Sigmoid colon (tissue), 7 donors: Measurements from ENCODE around the gene OLFM3. TPM values are rescaled to one million over a fixed set of nuclear protein-coding genes. Genes with fewer than 3 reads are reported as not detected.

Experiments
- DNase-seq: peaks from one replicate; pipeline ENCODE4 v3.0.0-alpha.2; 2019
- H3K27ac ChIP-seq, 4 donors: fragments of 200-600 bp; sonication (generic); one replicate each; pipeline ENCODE4 v1.5.1; 2016 to 2019; ENCODE audit warnings: mild to moderate bottlenecking in 1 of 4
- H3K27me3 ChIP-seq, 3 donors: fragments of 200-600 bp; sonication (generic); one replicate each; pipeline ENCODE4 v1.5.1; 2019; ENCODE audit warnings: mild to moderate bottlenecking in 1 of 3
- H3K36me3 ChIP-seq, 4 donors: fragments of 200-600 bp; sonication (generic); one replicate each; pipeline ENCODE4 v1.5.1; 2016 to 2019
- H3K4me1 ChIP-seq, 4 donors: fragments of 200-600 bp; sonication (generic); one replicate each; pipeline ENCODE4 v1.5.1; 2017 to 2019
- H3K4me3 ChIP-seq, 4 donors: fragments of 200-600 bp; sonication (generic); one replicate each; pipeline ENCODE4 v1.5.1; 2017 to 2019; ENCODE audit warnings: mild to moderate bottlenecking in 2 of 4, moderate library complexity in 1 of 4
- H3K9me3 ChIP-seq, 4 donors: fragments of 200-600 bp in 3 of 4; sonication (generic) in 3 of 4; one replicate each; pipeline versions ENCODE4 v1.5.1 to v1.6.1; 2013 to 2019
- CTCF ChIP-seq, 4 experiments: fragments of 450-650 bp in 3 of 4; fragments of 200-600 bp in 1 of 4; IDR thresholded peaks; one replicate each; pipeline ENCODE4 v1.5.1; 2016 to 2019; ENCODE audit warnings: antibody characterized with exemption in 4 of 4, mild to moderate bottlenecking in 3 of 4, moderate library complexity in 2 of 4
- EP300 ChIP-seq, 4 donors: sonication (generic); formaldehyde crosslinking; IDR thresholded peaks; one replicate each; pipeline ENCODE4 v1.6.1; 2017; ENCODE audit warnings: antibody characterized with exemption in 4 of 4
- POLR2A ChIP-seq, 2 donors: fragments of 450-650 bp; IDR thresholded peaks; one replicate each; pipeline ENCODE4 v1.6.1; 2016; ENCODE audit warnings: antibody characterized with exemption in 2 of 2, mild to moderate bottlenecking in 2 of 2, moderate library complexity in 2 of 2
- POLR2AphosphoS5 ChIP-seq, 4 donors: sonication (generic); formaldehyde crosslinking; IDR thresholded peaks; one replicate each; pipeline ENCODE4 v1.6.1; 2017; ENCODE audit warnings: antibody characterized with exemption in 4 of 4
- WGBS, 2 donors: extraction: QIAGEN DNeasy Blood & Tissue Kit; methylation state at CpG; one replicate each; pipeline ENCODE4 v1.1.7; 2013; 5-methylcytosine and 5-hydroxymethylcytosine counted together
- intact Hi-C: fragments of 100-400 bp; cut with DNase I; formaldehyde crosslinking; loops from one replicate; pipeline ENCODE4 v1.15.1; 2023
- polyA plus RNA-seq, 3 donors: library from polyadenylated mRNA; stranded (reverse); fragments of 200-250 nt; gene quantifications; one replicate each; pipeline ENCODE4 v1.2.3, GENCODE V29; 2013
- total RNA-seq, 4 donors: library from RNA; depleted of rRNA; stranded (reverse); fragments of >200 nt; gene quantifications; one replicate each; pipeline ENCODE4 v1.1.0, GENCODE V29; 2016
- donor health status: healthy with polysubstance abuse.
- donor health status: Bipolar disorder and iron deficiency.
- donor health status: healthy.

OLFM3 gene
- total and polyA plus RNA-seq, 7 donors = 0.44 to 2.1 (median 1.1) TPM; not detected in 2

GRCh38 chr1:101977266-101977665, 19.5 kb downstream of the OLFM3 start:
- WGBS, 2 donors = 90 to 92% methylated on average over 3 of the region's 3 CpGs
- H3K27me3 ChIP-seq = no peaks in the 10 kb centered on the region
- TF ChIP-seq POLR2A (IDR thresholded peaks at IDR 0.05) = no peak
- TF ChIP-seq CTCF (IDR thresholded peaks at IDR 0.05) = no peak
- TF ChIP-seq EP300 (IDR thresholded peaks at IDR 0.05) = no peak
- TF ChIP-seq POLR2AphosphoS5 (IDR thresholded peaks at IDR 0.05) = no peak
- no peaks in the 10 kb centered on the region for H3K4me1 ChIP-seq
- no peak for DNase-seq
- no peaks in the 10 kb centered on the region for H3K36me3 ChIP-seq
- no peak overlapping the region for H3K4me3 ChIP-seq
- no peak overlapping the region for H3K27ac ChIP-seq
- intact Hi-C loops = no loop called here
- no peaks in the 10 kb centered on the region for H3K9me3 ChIP-seq

GRCh38 chr1:101976161-101976560, 20.6 kb downstream of the OLFM3 start:
- DNase-seq = no peak
- Histone ChIP-seq H3K27me3 (no peaks in the 10 kb centered on the region), H3K9me3 (no peaks in the 10 kb centered on the region), H3K36me3 (no peaks in the 10 kb centered on the region), H3K4me3 (no peak overlapping the region), H3K27ac (no peak overlapping the region), H3K4me1 (no peaks in the 10 kb centered on the region)
- 57 to 79% methylated on average over 3 of the region's 3 CpGs for WGBS, 2 donors
- intact Hi-C loops = no loop called here
- TF ChIP-seq POLR2A (IDR thresholded peaks at IDR 0.05) (no peak), POLR2AphosphoS5 (IDR thresholded peaks at IDR 0.05) (no peak), CTCF (IDR thresholded peaks at IDR 0.05) (no peak), EP300 (IDR thresholded peaks at IDR 0.05) (no peak)

GRCh38 chr1:101975371-101975770, 21.4 kb downstream of the OLFM3 start:
- 77 to 79% methylated on average over 3 of the region's 3 CpGs for WGBS, 2 donors

GRCh38 chr1:101974599-101975274, 22.0 kb downstream of the OLFM3 start:
- intact Hi-C loops = no loop called here
- no peak overlapping the region for H3K27ac ChIP-seq
- no peaks in the 10 kb centered on the region for H3K27me3 ChIP-seq
- no peaks in the 10 kb centered on the region for H3K4me1 ChIP-seq
- no peak for DNase-seq
- no peaks in the 10 kb centered on the region for H3K36me3 ChIP-seq
- no peak for TF ChIP-seq POLR2A (IDR thresholded peaks at IDR 0.05)
- TF ChIP-seq POLR2AphosphoS5 (IDR thresholded peaks at IDR 0.05) = no peak
- TF ChIP-seq CTCF (IDR thresholded peaks at IDR 0.05) = no peak
- TF ChIP-seq EP300 (IDR thresholded peaks at IDR 0.05) = no peak
- no peak overlapping the region for H3K4me3 ChIP-seq
- 59 to 77% methylated on average over 3 of the region's 3 CpGs for WGBS, 2 donors
- no peaks in the 10 kb centered on the region for H3K9me3 ChIP-seq

More at GRCh38 chr1:101975371-101975770, 21.4 kb downstream of the OLFM3 start:
- intact Hi-C loops = no loop called here
- TF ChIP-seq POLR2A (IDR thresholded peaks at IDR 0.05) (no peak), CTCF (IDR thresholded peaks at IDR 0.05) (no peak), POLR2AphosphoS5 (IDR thresholded peaks at IDR 0.05) (no peak), EP300 (IDR thresholded peaks at IDR 0.05) (no peak)
- H3K36me3 ChIP-seq = no peaks in the 10 kb centered on the region
- DNase-seq = no peak
- H3K27me3 ChIP-seq = no peaks in the 10 kb centered on the region
- no peaks in the 10 kb centered on the region for H3K4me1 ChIP-seq
- no peak overlapping the region for H3K27ac ChIP-seq
- H3K9me3 ChIP-seq = no peaks in the 10 kb centered on the region
- no peak overlapping the region for H3K4me3 ChIP-seq

- WGBS, 2 donors = 72 to 74% methylated on average over 1 of the region's 1 CpG
- no peak for TF ChIP-seq POLR2A (IDR thresholded peaks at IDR 0.05)
- intact Hi-C loops = no loop called here
Observed at GRCh38 chr1:101971304-101971703, 25.4 kb downstream of the OLFM3 start.

More at GRCh38 chr1:101971304-101971703, 25.4 kb downstream of the OLFM3 start:
- Histone ChIP-seq H3K27ac (no peak overlapping the region), H3K9me3 (no peaks in the 10 kb centered on the region), H3K36me3 (no peaks in the 10 kb centered on the region), H3K27me3 (no peaks in the 10 kb centered on the region), H3K4me1 (no peaks in the 10 kb centered on the region), H3K4me3 (no peak overlapping the region)
- no peak for DNase-seq
